OCI-LY7 (cell line): Measurements from ENCODE around the gene LARGE1. TPM values are rescaled to one million over a fixed set of nuclear protein-coding genes. Genes with fewer than 3 reads are reported as not detected.

Source experiments
- BruUV-seq: library from RNA; stranded (reverse); fragments of 400-500 nt; replicated peaks from 2 replicates; lab custom pipeline; 2021; lab: Mats Ljungman, UMichigan
- CTCF ChIA-PET: fragments of 300-600 bp; sonication (Branson Sonifier 250); formaldehyde crosslinking; loops from one replicate; lab custom pipeline; 2022; ENCODE audit warnings: antibody characterized with exemption; ENCODE audit not compliant: unreplicated experiment; lab: Charles Lee
- POLR2A ChIA-PET: fragments of 300-600 bp; sonication (Branson Sonifier 250); formaldehyde crosslinking; loops from one replicate; lab custom pipeline; 2022; ENCODE audit warnings: antibody characterized with exemption; lab: Charles Lee
- DNase-seq: peaks from one replicate; pipeline ENCODE4 v3.0.0-alpha.2; 2015; ENCODE audit warnings: low spot score
- H2AFZ ChIP-seq: fragments of 200-600 bp; sonication (generic), shearing (Covaris generic); 2 replicates; pipeline ENCODE4 v1.6.1; 2014; ENCODE audit warnings: mild to moderate bottlenecking, antibody characterized with exemption, low read length, moderate library complexity
- H3K27ac ChIP-seq: fragments of 200-600 bp; sonication (generic); 2 replicates; pipeline ENCODE4 v1.5.1; 2014; ENCODE audit warnings: mixed run types, low read depth, mild to moderate bottlenecking, moderate library complexity, low read length, inconsistent platforms; ENCODE audit not compliant: poor library complexity, severe bottlenecking
- H3K36me3 ChIP-seq: fragments of 200-600 bp; sonication (generic); 2 replicates; pipeline ENCODE4 v1.6.1; 2014; ENCODE audit warnings: mild to moderate bottlenecking, antibody characterized with exemption, low read length, moderate library complexity, mixed read lengths; ENCODE audit not compliant: insufficient read depth
- H3K4me1 ChIP-seq: fragments of 200-600 bp; sonication (generic); 2 replicates; pipeline ENCODE4 v1.5.1; 2014; ENCODE audit warnings: mild to moderate bottlenecking, low read length; ENCODE audit not compliant: insufficient read depth, poor library complexity, severe bottlenecking
- H3K4me2 ChIP-seq: fragments of 200-600 bp; sonication (generic); 2 replicates; pipeline ENCODE4 v1.6.1; 2014; ENCODE audit warnings: mild to moderate bottlenecking, low read length
- H3K4me3 ChIP-seq: fragments of 200-600 bp; sonication (generic); 2 replicates; pipeline ENCODE4 v1.5.1; 2014; ENCODE audit warnings: mild to moderate bottlenecking, low read depth, low read length; ENCODE audit not compliant: poor library complexity, severe bottlenecking
- H3K79me2 ChIP-seq: fragments of 200-600 bp; sonication (generic); 2 replicates; pipeline ENCODE4 v1.6.1; 2016; ENCODE audit warnings: low read depth, mild to moderate bottlenecking, low read length, moderate library complexity, mixed read lengths; ENCODE audit not compliant: insufficient read depth
- H3K9me2 ChIP-seq: fragments of 200-600 bp; sonication (generic); 2 replicates; pipeline ENCODE4 v1.6.1; 2016; ENCODE audit warnings: mild to moderate bottlenecking, low read length, mixed read lengths; ENCODE audit not compliant: insufficient read depth
- H3K9me3 ChIP-seq: fragments of 200-600 bp; sonication (generic); 2 replicates; pipeline ENCODE4 v1.6.1; 2014; ENCODE audit warnings: mild to moderate bottlenecking, mixed run types, low read length, mixed read lengths
- H4K20me1 ChIP-seq: fragments of 200-600 bp; sonication (generic); 2 replicates; pipeline ENCODE4 v1.6.1; 2014; ENCODE audit warnings: mild to moderate bottlenecking, antibody characterized with exemption, low read length, moderate library complexity, mixed read lengths; ENCODE audit not compliant: insufficient read depth
- EZH2phosphoT487 ChIP-seq: fragments of 200-600 bp; sonication (generic); IDR thresholded peaks from 2 replicates; pipeline ENCODE4 v1.6.1; 2018; ENCODE audit warnings: low read depth, borderline replicate concordance, mild to moderate bottlenecking, mixed run types, antibody characterized with exemption, low read length, moderate library complexity, mixed read lengths
- intact Hi-C: fragments of 100-400 bp; cut with micrococcal nuclease; formaldehyde crosslinking; loops from one replicate; pipeline ENCODE4 v1.10.0; 2022; ENCODE audit not compliant: unreplicated experiment
- total RNA-seq, 2 experiments: library from RNA; depleted of rRNA in 1 of 2; stranded (reverse); fragments of >200 nt in 1 of 2; shearing (Covaris generic) in 1 of 2; gene quantifications; 2 replicates each; pipeline ENCODE4 v1.2.3, GENCODE V29; 2014 to 2022
- TF ChIP-seq, protein P1 (sequence below): fragments of 200-600 bp; sonication (generic); conservative IDR thresholded peaks from 2 replicates; pipeline ENCODE4 v1.5.1; 2014; ENCODE audit warnings: mild to moderate bottlenecking, antibody characterized with exemption, low read length, moderate library complexity, mixed read lengths

The LARGE1 gene
- total RNA-seq, 2 experiments from 2014 or later = 31.5 to 31.9 TPM

DNA sequence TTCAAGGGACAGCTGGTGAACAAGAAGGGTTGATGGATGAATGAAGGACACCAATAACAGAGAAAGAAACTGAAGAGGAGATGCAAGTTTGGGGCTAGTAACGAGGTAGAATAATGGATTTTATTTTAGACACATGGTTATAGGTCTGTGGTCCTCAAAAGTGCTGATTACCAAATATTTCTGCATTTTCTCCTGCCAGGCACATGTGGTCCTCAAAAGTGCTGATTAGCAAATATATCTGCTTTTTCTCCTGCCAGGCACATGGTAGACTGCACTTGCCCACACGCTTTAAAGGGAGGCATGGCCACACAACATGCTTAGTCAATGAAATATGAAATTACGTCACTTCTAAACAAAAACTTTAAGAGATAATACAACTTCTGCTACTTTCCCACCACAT, 489.0 kb downstream of the LARGE1 start:
- H3K4me1 ChIP-seq = no peaks in the 10 kb centered on the region
- no peaks in the 10 kb centered on the region for H3K79me2 ChIP-seq
- no peak overlapping the region for H3K4me3 ChIP-seq
- ChIA-PET POLR2A (interaction anchor here (0.7 kb wide), 1 partner anchor 31 kb away, joined by 3 read pairs; no protein-coding TSS in a partner anchor), CTCF (no interaction called here)
- intact Hi-C loops = no loop called here
- H3K4me2 ChIP-seq = no peak overlapping the region
- TF ChIP-seq EZH2phosphoT487 = no peak
- TF ChIP-seq, protein P1, sequence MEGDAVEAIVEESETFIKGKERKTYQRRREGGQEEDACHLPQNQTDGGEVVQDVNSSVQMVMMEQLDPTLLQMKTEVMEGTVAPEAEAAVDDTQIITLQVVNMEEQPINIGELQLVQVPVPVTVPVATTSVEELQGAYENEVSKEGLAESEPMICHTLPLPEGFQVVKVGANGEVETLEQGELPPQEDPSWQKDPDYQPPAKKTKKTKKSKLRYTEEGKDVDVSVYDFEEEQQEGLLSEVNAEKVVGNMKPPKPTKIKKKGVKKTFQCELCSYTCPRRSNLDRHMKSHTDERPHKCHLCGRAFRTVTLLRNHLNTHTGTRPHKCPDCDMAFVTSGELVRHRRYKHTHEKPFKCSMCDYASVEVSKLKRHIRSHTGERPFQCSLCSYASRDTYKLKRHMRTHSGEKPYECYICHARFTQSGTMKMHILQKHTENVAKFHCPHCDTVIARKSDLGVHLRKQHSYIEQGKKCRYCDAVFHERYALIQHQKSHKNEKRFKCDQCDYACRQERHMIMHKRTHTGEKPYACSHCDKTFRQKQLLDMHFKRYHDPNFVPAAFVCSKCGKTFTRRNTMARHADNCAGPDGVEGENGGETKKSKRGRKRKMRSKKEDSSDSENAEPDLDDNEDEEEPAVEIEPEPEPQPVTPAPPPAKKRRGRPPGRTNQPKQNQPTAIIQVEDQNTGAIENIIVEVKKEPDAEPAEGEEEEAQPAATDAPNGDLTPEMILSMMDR = no peak
- no peak overlapping the region for H3K27ac ChIP-seq
- no TSS peak for BruUV-seq
- DNase-seq = no peak
- H3K36me3 ChIP-seq = no peaks in the 10 kb centered on the region
- H4K20me1 ChIP-seq = no peaks in the 10 kb centered on the region
- H3K9me2 ChIP-seq = no peaks in the 10 kb centered on the region
- H2AFZ ChIP-seq = no peak overlapping the region
- no peaks in the 10 kb centered on the region for H3K9me3 ChIP-seq

DNA sequence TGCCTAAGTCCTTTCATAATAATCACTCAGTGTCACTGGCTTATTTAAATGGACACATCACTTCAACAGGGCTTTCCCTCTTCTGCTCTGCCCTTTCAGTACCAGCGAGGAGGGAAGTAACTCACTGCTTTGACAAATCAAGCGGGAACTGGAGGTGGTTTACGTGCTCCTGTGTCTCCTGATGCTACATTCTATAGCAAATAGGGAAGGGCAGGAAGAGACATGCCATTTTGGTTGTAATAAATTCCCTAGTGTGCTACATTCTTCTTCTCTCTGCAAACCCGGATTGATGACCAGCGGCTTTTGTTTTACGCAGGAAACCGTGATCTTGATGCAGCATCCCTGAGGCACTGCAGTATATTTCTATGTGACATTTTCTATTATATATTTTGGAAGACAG, 491.0 kb downstream of the LARGE1 start:
- H3K4me3 ChIP-seq = no peak overlapping the region
- no TSS peak for BruUV-seq
- H2AFZ ChIP-seq = no peak overlapping the region
- no peaks in the 10 kb centered on the region for H3K4me1 ChIP-seq
- no peak for DNase-seq
- ChIA-PET CTCF (no interaction called here), POLR2A (no interaction called here)
- H3K27ac ChIP-seq = no peak overlapping the region
- no peaks in the 10 kb centered on the region for H4K20me1 ChIP-seq
- no peaks in the 10 kb centered on the region for H3K79me2 ChIP-seq
- no peak overlapping the region for H3K4me2 ChIP-seq
- TF ChIP-seq, protein P1 = no peak
- no peak for TF ChIP-seq EZH2phosphoT487
- intact Hi-C loops = no loop called here
- no peaks in the 10 kb centered on the region for H3K9me3 ChIP-seq
- no peaks in the 10 kb centered on the region for H3K9me2 ChIP-seq
- H3K36me3 ChIP-seq = no peaks in the 10 kb centered on the region

DNA sequence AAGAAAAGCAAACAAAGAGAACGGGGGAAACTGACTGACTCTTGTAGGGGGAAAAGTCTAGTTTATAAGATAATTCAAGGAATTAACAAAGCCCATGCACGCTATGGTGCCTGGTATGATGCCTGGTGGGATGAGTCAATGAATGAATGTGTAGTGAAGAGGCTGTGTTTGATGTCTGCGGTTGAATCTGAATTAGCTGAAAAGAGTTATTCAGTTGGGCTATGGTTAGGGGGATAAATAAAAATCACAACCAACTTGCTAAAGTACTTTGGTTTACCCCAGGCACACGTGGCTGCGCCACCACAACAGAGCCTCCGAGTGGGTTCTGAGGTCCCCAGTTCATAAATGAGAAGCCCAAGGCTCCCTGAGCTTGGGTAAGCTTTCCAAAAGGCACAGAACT, 492.8 kb downstream of the LARGE1 start:
- H3K27ac ChIP-seq = no peak overlapping the region
- H4K20me1 ChIP-seq = no peaks in the 10 kb centered on the region
- CTCF ChIA-PET = no interaction called here
- no peaks in the 10 kb centered on the region for H3K79me2 ChIP-seq
- H3K4me3 ChIP-seq = no peak overlapping the region
- no peaks in the 10 kb centered on the region for H3K36me3 ChIP-seq
- DNase-seq = no peak
- no peak overlapping the region for H2AFZ ChIP-seq
- no peaks in the 10 kb centered on the region for H3K9me2 ChIP-seq
- H3K4me1 ChIP-seq = no peaks in the 10 kb centered on the region
- POLR2A ChIA-PET = interaction anchor here (0.5 to 0.8 kb wide), 2 partner anchors 11 to 32 kb away, joined by 3 read pairs; no protein-coding TSS in a partner anchor
- intact Hi-C loops = no loop called here
- no peaks in the 10 kb centered on the region for H3K9me3 ChIP-seq
- H3K4me2 ChIP-seq = no peak overlapping the region
- no TSS peak for BruUV-seq
- TF ChIP-seq, protein P1 = no peak
- no peak for TF ChIP-seq EZH2phosphoT487
